ENCODE results near the gene LEMD2.

DNA sequence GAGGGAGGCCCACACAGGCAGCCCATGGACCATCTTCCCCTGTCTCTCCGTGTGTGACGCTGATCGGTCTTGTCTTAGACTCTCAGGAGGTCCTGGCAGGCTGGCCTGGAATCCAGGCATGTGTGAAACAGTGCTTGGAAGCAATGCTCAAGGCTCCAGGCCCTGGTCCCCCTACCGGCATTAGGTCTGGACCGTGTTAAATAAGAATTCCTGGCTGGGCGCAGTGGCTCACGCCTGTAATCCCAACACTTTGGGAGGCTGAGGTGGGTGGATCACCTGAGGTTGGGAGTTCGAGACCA, 55.3 kb downstream of the LEMD2 start:
- no peak for TF ChIP-seq POLR2AphosphoS5 (IDR thresholded peaks at IDR 0.05)
- TF ChIP-seq, protein P1, sequence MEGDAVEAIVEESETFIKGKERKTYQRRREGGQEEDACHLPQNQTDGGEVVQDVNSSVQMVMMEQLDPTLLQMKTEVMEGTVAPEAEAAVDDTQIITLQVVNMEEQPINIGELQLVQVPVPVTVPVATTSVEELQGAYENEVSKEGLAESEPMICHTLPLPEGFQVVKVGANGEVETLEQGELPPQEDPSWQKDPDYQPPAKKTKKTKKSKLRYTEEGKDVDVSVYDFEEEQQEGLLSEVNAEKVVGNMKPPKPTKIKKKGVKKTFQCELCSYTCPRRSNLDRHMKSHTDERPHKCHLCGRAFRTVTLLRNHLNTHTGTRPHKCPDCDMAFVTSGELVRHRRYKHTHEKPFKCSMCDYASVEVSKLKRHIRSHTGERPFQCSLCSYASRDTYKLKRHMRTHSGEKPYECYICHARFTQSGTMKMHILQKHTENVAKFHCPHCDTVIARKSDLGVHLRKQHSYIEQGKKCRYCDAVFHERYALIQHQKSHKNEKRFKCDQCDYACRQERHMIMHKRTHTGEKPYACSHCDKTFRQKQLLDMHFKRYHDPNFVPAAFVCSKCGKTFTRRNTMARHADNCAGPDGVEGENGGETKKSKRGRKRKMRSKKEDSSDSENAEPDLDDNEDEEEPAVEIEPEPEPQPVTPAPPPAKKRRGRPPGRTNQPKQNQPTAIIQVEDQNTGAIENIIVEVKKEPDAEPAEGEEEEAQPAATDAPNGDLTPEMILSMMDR (IDR thresholded peaks at IDR 0.05): no peak
- no peak for TF ChIP-seq POLR2A (IDR thresholded peaks at IDR 0.05; ENCODE audit: low read depth)

All from esophagus muscularis mucosa (tissue), 3 donors.